ENCODE results near the gene MAML3.

- TF ChIP-seq CTCF (IDR thresholded peaks at IDR 0.05) (no peak), POLR2A (IDR thresholded peaks at IDR 0.05) (no peak)
Observed at GRCh38 chr4:139846766-139847165, 307.2 kb downstream of the MAML3 start.
